Epithelial cell of proximal tubule (primary cell): ENCODE results near the gene GALNTL6. TPM values are rescaled to one million over a fixed set of nuclear protein-coding genes. Genes with fewer than 3 reads are reported as not detected.

Source experiments
- DNase-seq: peaks from one replicate; pipeline ENCODE4 v3.0.0-alpha.2; 2011; ENCODE audit warnings: low read depth
- H3K4me3 ChIP-seq: 2 replicates; pipeline ENCODE4 v1.5.1; 2011; ENCODE audit warnings: low read depth, mild to moderate bottlenecking, low read length
- total RNA-seq: library from RNA; depleted of rRNA; stranded (reverse); fragments of >200 nt; gene quantifications from 2 replicates; pipeline ENCODE4 v1.2.3, GENCODE V29; 2015
- TF ChIP-seq, protein P1 (sequence below): conservative IDR thresholded peaks from 2 replicates; pipeline ENCODE4 v1.5.1; 2012; ENCODE audit warnings: low read depth, mild to moderate bottlenecking, low read length

GALNTL6 gene
- total RNA-seq, 1 donor from 2014 or later = not detected

DNA sequence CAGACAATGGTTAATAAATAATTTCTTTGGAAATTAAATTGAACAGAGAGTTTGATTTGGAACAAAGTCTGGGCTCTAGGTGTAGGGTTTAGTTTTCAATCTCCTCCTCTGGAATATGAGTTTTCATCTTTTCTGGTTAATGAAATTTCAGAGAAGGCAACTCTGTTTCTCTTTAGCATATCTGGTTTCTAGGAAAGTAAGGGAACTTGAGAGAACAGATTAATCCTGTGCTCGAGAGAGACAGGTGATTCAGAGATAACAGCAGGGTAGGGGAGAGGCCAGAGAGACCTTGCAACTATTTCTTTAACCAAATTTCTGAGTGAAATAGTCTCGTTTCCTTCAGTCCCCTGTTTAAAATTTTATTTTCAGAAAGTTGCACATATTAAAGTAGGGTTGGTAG lies 275.4 kb downstream of the GALNTL6 start:
- TF ChIP-seq, protein P1, sequence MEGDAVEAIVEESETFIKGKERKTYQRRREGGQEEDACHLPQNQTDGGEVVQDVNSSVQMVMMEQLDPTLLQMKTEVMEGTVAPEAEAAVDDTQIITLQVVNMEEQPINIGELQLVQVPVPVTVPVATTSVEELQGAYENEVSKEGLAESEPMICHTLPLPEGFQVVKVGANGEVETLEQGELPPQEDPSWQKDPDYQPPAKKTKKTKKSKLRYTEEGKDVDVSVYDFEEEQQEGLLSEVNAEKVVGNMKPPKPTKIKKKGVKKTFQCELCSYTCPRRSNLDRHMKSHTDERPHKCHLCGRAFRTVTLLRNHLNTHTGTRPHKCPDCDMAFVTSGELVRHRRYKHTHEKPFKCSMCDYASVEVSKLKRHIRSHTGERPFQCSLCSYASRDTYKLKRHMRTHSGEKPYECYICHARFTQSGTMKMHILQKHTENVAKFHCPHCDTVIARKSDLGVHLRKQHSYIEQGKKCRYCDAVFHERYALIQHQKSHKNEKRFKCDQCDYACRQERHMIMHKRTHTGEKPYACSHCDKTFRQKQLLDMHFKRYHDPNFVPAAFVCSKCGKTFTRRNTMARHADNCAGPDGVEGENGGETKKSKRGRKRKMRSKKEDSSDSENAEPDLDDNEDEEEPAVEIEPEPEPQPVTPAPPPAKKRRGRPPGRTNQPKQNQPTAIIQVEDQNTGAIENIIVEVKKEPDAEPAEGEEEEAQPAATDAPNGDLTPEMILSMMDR = no peak
- H3K4me3 ChIP-seq = no peak overlapping the region
- DNase-seq = no peak

DNA sequence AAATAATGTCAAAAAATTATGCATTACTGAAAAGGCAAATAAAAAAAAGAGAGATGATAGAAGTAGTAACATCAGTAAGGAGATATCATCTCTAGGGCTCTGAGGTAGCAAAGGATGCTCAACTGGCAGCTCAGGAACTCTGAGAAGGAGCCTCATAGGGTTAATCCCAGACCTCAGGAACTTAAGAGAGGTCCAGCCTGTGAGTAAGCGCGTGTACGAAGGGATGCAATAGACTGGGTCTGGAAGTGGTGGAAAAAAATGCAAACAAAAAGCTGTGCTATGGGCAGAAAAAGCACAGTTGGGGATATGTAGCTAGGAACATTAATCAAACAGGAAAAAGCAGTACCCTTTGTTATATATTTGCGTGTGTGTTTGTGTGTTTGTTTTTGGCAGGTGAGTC lies 282.0 kb downstream of the GALNTL6 start:
- TF ChIP-seq, protein P1 = no peak
- no peak overlapping the region for H3K4me3 ChIP-seq
- no peak for DNase-seq

DNA sequence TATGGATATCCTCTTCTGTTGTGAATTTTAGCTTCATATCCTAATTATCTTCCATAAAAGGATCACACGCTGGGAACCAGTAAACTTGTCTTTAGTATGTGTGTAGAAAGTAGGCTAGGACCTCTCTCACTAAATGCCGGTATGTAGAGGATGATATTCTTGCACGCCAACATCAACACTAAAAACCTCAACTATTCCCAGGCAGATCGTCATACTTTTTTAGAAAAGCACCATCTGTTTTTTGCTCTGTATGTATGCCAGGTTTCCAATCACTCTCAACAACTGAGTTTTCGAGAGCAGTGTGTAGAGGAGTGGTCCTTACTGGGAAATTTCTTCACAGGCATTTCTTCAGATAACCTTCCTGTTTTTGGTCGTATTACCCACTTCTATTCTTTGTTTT lies 283.6 kb downstream of the GALNTL6 start:
- TF ChIP-seq, protein P1 = no peak
- no peak overlapping the region for H3K4me3 ChIP-seq
- DNase-seq = no peak

DNA sequence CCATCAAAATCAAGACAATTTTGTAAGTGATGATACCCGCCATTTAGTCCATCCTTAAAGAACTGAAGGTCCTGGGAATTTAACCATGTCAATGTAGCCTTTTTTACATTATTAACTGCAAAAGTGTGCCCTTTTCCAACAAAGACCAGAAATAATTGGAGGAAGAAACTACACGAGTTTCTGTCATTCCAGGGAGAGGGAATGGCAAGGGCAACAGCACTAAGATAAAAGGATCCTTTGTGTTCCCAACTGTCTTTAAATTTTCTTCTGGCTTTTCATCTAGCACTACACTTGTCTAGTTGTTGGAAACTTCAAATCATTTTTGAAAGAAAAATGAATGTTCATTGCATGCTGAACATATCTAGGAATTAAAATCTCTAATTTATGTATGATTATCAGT lies 286.2 kb downstream of the GALNTL6 start:
- no peak for DNase-seq
- H3K4me3 ChIP-seq = no peak overlapping the region
- TF ChIP-seq, protein P1 = no peak

DNA sequence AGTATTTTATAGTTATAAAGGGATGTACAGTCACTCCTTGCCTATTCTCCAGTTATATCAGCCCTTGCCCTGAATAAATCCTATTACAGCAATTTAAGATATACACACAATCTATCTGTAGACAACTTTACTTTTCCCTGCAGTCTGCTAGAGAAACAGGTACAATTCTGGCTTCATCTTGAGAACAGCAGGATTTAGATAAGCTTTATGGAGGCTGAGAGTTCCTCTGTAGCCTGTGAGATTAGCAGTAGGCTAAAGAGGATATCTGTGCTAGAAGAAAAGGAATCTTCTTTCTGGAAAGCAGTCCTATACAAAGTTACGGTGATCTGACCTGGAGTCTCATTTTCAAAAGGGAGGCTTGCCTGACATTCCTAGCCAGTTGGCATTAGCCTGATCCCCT lies 290.3 kb downstream of the GALNTL6 start:
- TF ChIP-seq, protein P1 = no peak
- DNase-seq = no peak
- H3K4me3 ChIP-seq = no peak overlapping the region

DNA sequence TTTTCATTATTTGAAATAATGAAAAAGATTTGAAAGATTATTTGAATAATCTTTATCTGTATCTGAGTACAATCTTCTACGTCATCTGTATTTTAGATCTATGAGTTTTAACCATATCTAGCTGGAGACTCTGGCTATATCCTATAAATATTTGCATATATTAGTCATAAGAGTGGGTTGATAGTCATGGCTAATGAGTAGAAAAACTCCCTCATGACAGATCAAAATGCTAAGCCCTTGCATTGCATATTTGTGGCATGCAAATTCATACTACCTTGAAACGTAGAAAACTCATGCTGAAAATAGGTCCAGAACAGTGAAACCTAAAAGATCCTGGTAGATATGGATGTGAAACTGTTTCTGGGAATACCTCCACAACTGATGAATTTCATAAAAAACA lies 291.3 kb downstream of the GALNTL6 start:
- TF ChIP-seq, protein P1 = no peak

DNA sequence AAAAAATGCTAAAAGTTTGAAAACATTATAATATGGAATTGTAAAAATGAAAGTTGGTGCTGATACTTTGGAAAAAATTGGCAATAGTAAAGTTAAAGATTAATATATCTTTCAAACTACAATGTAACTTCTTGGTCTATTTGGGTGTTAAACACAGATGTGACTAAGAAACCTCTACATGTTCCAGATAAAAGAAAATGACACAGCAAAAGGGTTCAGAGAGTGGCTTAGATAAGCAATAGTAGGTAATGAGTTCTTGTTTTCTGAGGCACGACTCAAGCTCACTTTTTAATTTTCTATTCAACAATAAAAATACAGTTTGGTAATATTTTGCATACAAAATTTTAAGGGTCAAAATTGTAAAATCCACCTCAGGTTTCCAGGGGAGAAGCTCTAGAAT lies 292.7 kb downstream of the GALNTL6 start:
- DNase-seq = no peak
- no peak overlapping the region for H3K4me3 ChIP-seq
- TF ChIP-seq, protein P1 = no peak

More for the DNA sequence above, 291.3 kb downstream of the GALNTL6 start:
- H3K4me3 ChIP-seq = no peak overlapping the region
- no peak for DNase-seq
